ENCODE measurements around the gene CHCHD3. TPM values are rescaled to one million over a fixed set of nuclear protein-coding genes. Genes with fewer than 3 reads are reported as not detected.

CHCHD3 gene
- total RNA-seq, 1 donor from 2014 or later: 209 TPM

- no peak for TF ChIP-seq CTCF (IDR thresholded peaks at IDR 0.05; ENCODE audit: borderline replicate concordance)
Observed at GRCh38 chr7:132855901-132856300, 226.0 kb downstream of the CHCHD3 start.

GRCh38 chr7:132854238-132854637 lies 227.7 kb downstream of the CHCHD3 start:
- intact Hi-C loops (cut with micrococcal nuclease): no loop called here
- Histone ChIP-seq H3K4me3 (no peak overlapping the region), H3K4me1 (no peaks in the 10 kb centered on the region), H3K27ac (replicated peaks) (no peak overlapping the region), H3K9me3 (replicated peaks) (no peaks in the 10 kb centered on the region), H3K27me3 (ENCODE audit: low read depth) (no peaks in the 10 kb centered on the region), H3K36me3 (no peaks in the 10 kb centered on the region)
- TF ChIP-seq CTCF (IDR thresholded peaks at IDR 0.05; ENCODE audit: borderline replicate concordance): no peak
- no peak for DNase-seq

More at GRCh38 chr7:132855901-132856300, 226.0 kb downstream of the CHCHD3 start:
- Histone ChIP-seq H3K4me3 (no peak overlapping the region), H3K27me3 (ENCODE audit: low read depth) (no peaks in the 10 kb centered on the region), H3K4me1 (no peaks in the 10 kb centered on the region), H3K27ac (replicated peaks) (no peak overlapping the region), H3K36me3 (no peaks in the 10 kb centered on the region), H3K9me3 (replicated peaks) (no peaks in the 10 kb centered on the region)
- intact Hi-C loops (cut with micrococcal nuclease): no loop called here
- no peak for DNase-seq

GRCh38 chr7:132847376-132847775 lies 234.5 kb downstream of the CHCHD3 start:
- intact Hi-C loops (cut with micrococcal nuclease): no loop called here
- H3K4me3 ChIP-seq: no peak overlapping the region
- DNase-seq: no peak
- H3K27me3 ChIP-seq (ENCODE audit: low read depth): no peaks in the 10 kb centered on the region
- no peak overlapping the region for H3K27ac ChIP-seq (replicated peaks)
- TF ChIP-seq CTCF (IDR thresholded peaks at IDR 0.05; ENCODE audit: borderline replicate concordance): no peak
- H3K9me3 ChIP-seq (replicated peaks): no peaks in the 10 kb centered on the region
- no peaks in the 10 kb centered on the region for H3K36me3 ChIP-seq
- H3K4me1 ChIP-seq: peaks cover 7% of the 10 kb centered on the region

- no peak for TF ChIP-seq CTCF (IDR thresholded peaks at IDR 0.05; ENCODE audit: borderline replicate concordance)
Observed at GRCh38 chr7:132846086-132846485, 235.8 kb downstream of the CHCHD3 start.

GRCh38 chr7:132842478-132842877 lies 239.4 kb downstream of the CHCHD3 start:
- intact Hi-C loops (cut with micrococcal nuclease): no loop called here
- no peak for DNase-seq
- no peak for TF ChIP-seq CTCF (IDR thresholded peaks at IDR 0.05; ENCODE audit: borderline replicate concordance)
- no peak overlapping the region for H3K27ac ChIP-seq (replicated peaks)
- no peak overlapping the region for H3K4me3 ChIP-seq
- no peaks in the 10 kb centered on the region for H3K36me3 ChIP-seq
- peaks cover 27% of the 10 kb centered on the region for H3K4me1 ChIP-seq
- H3K9me3 ChIP-seq (replicated peaks): no peaks in the 10 kb centered on the region
- no peaks in the 10 kb centered on the region for H3K27me3 ChIP-seq (ENCODE audit: low read depth)

More at GRCh38 chr7:132846086-132846485, 235.8 kb downstream of the CHCHD3 start:
- Histone ChIP-seq H3K4me1 (peaks cover 7% of the 10 kb centered on the region), H3K9me3 (replicated peaks) (no peaks in the 10 kb centered on the region), H3K36me3 (no peaks in the 10 kb centered on the region), H3K27me3 (ENCODE audit: low read depth) (no peaks in the 10 kb centered on the region), H3K4me3 (no peak overlapping the region), H3K27ac (replicated peaks) (no peak overlapping the region)
- intact Hi-C loops (cut with micrococcal nuclease): no loop called here
- DNase-seq: peak; percentile 14

- Histone ChIP-seq H3K4me3 (no peak overlapping the region), H3K9me3 (replicated peaks) (no peaks in the 10 kb centered on the region), H3K36me3 (peaks cover 7% of the 10 kb centered on the region), H3K27me3 (ENCODE audit: low read depth) (no peaks in the 10 kb centered on the region), H3K4me1 (peaks cover 23% of the 10 kb centered on the region), H3K27ac (replicated peaks) (no peak overlapping the region)
- no peak for TF ChIP-seq CTCF (IDR thresholded peaks at IDR 0.05; ENCODE audit: borderline replicate concordance)
- intact Hi-C loops (cut with micrococcal nuclease): no loop called here
- no peak for DNase-seq
Observed at GRCh38 chr7:132840199-132840598, 241.7 kb downstream of the CHCHD3 start.
